BE2C (cell line): Measurements from ENCODE around the gene TXNDC15.

Source experiments
- DNase-seq: peaks from one replicate; pipeline ENCODE4 v3.0.0-alpha.2; 2020
- H3K27me3 ChIP-seq: fragments of 250-450 bp; sonication (Bioruptor Pico); 2 replicates; pipeline ENCODE4 v1.5.1; 2020; ENCODE audit warnings: mild to moderate bottlenecking
- H3K36me3 ChIP-seq: fragments of 250-450 bp; sonication (Bioruptor Pico); 2 replicates; pipeline ENCODE4 v1.5.1; 2020; ENCODE audit warnings: mild to moderate bottlenecking
- H3K4me1 ChIP-seq: fragments of 250-450 bp; sonication (Bioruptor Pico); 2 replicates; pipeline ENCODE4 v1.5.1; 2020
- H3K4me3 ChIP-seq: 2 replicates; pipeline ENCODE4 v1.5.1; 2011; ENCODE audit warnings: low read depth, low read length
- H3K9me3 ChIP-seq: fragments of 250-450 bp; sonication (Bioruptor Pico); 2 replicates; pipeline ENCODE4 v1.5.1; 2020
- TF ChIP-seq, protein P1 (sequence below): IDR thresholded peaks from 2 replicates; pipeline ENCODE4 v1.5.1; 2012; ENCODE audit warnings: mild to moderate bottlenecking, low read depth, low read length

TXNDC15 gene

DNA sequence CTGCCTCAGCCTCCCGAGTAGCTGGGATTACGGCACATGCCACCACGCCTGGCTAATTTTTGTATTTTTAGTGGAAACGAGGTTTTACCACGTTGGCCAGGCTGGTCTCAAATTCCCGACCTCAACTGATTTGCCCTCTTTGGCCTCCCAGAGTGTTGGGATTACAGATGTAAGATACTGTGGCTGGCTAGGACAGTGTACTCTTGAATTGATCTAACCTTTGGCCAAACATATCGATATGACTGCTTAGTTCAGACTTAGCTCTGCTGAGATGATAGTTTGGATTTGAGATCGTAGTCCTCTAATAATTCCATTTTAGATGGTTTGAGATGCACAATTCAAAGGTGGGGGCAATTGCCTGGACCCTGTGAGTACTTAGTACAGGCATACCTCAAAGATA lies 15.2 kb downstream of the TXNDC15 start:
- Histone ChIP-seq H3K4me1 (no peaks in the 10 kb centered on the region), H3K4me3 (no peak overlapping the region), H3K36me3 (peaks cover 7% of the 10 kb centered on the region), H3K27me3 (no peaks in the 10 kb centered on the region), H3K9me3 (no peaks in the 10 kb centered on the region)
- TF ChIP-seq, protein P1, sequence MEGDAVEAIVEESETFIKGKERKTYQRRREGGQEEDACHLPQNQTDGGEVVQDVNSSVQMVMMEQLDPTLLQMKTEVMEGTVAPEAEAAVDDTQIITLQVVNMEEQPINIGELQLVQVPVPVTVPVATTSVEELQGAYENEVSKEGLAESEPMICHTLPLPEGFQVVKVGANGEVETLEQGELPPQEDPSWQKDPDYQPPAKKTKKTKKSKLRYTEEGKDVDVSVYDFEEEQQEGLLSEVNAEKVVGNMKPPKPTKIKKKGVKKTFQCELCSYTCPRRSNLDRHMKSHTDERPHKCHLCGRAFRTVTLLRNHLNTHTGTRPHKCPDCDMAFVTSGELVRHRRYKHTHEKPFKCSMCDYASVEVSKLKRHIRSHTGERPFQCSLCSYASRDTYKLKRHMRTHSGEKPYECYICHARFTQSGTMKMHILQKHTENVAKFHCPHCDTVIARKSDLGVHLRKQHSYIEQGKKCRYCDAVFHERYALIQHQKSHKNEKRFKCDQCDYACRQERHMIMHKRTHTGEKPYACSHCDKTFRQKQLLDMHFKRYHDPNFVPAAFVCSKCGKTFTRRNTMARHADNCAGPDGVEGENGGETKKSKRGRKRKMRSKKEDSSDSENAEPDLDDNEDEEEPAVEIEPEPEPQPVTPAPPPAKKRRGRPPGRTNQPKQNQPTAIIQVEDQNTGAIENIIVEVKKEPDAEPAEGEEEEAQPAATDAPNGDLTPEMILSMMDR = no peak
- no peak for DNase-seq

- TF ChIP-seq, protein P1 = no peak
- H3K4me1 ChIP-seq = no peaks in the 10 kb centered on the region
- H3K9me3 ChIP-seq = no peaks in the 10 kb centered on the region
- no peak for DNase-seq
- H3K36me3 ChIP-seq = peaks cover 11% of the 10 kb centered on the region
- H3K4me3 ChIP-seq = no peak overlapping the region
- H3K27me3 ChIP-seq = no peaks in the 10 kb centered on the region
Measured at GRCh38 chr5:134891473-134891872, 17.3 kb downstream of the TXNDC15 start.

GRCh38 chr5:134892282-134892681 lies 18.1 kb downstream of the TXNDC15 start:
- Histone ChIP-seq H3K9me3 (no peaks in the 10 kb centered on the region), H3K27me3 (no peaks in the 10 kb centered on the region), H3K4me1 (no peaks in the 10 kb centered on the region), H3K36me3 (peaks cover 11% of the 10 kb centered on the region), H3K4me3 (no peak overlapping the region)
- DNase-seq = no peak
- TF ChIP-seq, protein P1 = no peak

DNA sequence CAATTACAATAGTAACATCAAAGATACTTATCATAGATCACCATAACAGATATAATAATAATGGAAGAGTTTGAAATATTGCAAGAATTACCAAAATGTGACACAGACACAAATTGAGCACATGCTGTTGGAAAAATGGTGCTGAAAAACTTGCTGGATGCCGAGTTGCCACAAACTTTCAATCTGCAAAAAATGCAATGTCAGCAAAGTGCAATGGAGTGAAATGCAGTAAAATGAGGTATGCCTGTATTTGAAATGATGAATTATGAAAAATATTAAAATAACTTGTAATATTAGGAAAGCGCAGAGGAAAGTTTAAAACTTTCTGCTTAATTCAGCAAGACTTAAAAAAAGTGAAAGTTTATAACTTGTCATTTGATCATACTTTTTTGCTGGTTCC lies 18.8 kb downstream of the TXNDC15 start:
- H3K4me1 ChIP-seq = no peaks in the 10 kb centered on the region
- no peaks in the 10 kb centered on the region for H3K27me3 ChIP-seq
- DNase-seq = no peak
- no peaks in the 10 kb centered on the region for H3K9me3 ChIP-seq
- H3K4me3 ChIP-seq = no peak overlapping the region
- TF ChIP-seq, protein P1 = no peak
- peaks cover 10% of the 10 kb centered on the region for H3K36me3 ChIP-seq

DNA sequence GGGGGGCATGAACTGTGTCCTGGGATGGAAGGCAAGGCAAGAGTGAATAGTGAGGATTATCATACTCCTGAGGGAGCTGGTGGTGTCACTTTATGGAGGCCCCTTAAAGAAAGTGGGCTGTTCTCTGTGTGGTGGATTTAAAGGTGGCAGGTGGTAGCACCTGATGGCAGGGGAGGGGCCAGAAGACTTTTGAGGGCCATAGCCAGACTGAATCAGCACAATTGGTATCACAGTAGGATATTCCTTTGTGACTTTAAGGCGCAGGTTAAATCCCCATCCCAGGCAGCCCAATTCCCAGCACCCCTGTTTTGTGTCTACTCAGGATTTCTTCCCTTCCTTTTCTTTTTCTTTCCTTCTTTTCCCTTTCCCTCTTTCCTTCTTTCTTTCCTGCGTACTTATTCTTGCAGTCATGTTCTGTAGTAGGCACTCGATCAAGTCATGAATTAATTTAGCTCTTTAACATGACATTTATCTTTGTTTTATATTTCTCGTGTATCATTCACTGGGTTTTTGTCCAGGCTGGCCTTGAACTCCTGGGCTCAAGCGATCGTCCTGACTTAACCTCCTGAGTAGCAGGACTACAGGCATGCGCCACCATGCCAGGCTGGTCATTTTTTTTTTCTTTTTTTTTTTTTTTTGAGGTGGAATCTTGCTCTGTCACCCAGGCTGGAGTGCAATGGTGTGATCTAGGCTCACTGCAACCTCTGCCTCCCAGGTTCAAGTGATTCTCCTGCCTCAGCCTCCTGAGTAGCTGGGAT lies 19.8 kb downstream of the TXNDC15 start:
- no peaks in the 10 kb centered on the region for H3K27me3 ChIP-seq
- H3K4me1 ChIP-seq = no peaks in the 10 kb centered on the region
- H3K4me3 ChIP-seq = no peak overlapping the region
- TF ChIP-seq, protein P1 = no peak
- no peak for DNase-seq
- peaks cover 3% of the 10 kb centered on the region for H3K36me3 ChIP-seq
- H3K9me3 ChIP-seq = no peaks in the 10 kb centered on the region

DNA sequence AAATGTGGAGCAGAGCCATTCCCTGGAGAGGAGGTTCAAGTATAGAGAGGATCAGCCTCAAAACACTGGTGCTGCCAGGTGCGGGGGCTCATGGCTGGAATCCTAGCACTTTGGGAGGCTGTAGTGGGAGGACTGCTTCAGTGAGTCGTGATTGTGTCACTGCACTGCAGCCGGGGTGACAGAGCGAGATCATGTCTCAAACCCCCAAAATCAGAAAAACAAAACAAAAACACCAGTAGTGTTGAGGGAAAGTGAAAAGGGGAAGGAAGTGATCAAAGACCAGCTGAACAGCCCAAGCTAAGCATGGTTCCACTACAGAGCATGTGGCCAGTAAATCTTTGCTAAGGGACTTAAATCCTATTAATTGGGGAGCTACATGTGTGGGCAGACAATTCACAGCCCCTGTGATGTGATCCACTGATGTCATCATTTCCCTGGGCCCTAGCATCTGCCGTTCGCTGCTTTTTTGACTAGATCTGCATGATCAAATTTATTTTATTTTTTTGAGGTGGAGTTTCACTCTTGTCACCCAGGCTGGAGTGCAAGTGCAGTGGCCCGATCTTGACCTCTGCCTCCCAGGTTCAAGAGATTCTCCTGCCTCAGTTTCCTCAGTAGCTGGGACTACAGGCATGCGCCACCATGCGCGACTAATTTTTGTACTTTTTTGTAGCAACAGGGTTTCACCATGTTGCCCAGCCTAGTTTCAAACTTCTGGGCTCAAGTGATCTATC lies 28.1 kb downstream of the TXNDC15 start:
- Histone ChIP-seq H3K4me3 (no peak overlapping the region), H3K4me1 (no peaks in the 10 kb centered on the region), H3K27me3 (no peaks in the 10 kb centered on the region), H3K9me3 (no peaks in the 10 kb centered on the region), H3K36me3 (no peaks in the 10 kb centered on the region; the same call in none of the 2 replicates)
- no peak for DNase-seq
- TF ChIP-seq, protein P1 = no peak
